Measurements from ENCODE around the gene RAB3GAP2.
"Not testable (repeated sequence)": the region's sequence is repeated elsewhere in the genome, so short reads cannot be mapped to it uniquely, and the experiment has no call there.

DNA sequence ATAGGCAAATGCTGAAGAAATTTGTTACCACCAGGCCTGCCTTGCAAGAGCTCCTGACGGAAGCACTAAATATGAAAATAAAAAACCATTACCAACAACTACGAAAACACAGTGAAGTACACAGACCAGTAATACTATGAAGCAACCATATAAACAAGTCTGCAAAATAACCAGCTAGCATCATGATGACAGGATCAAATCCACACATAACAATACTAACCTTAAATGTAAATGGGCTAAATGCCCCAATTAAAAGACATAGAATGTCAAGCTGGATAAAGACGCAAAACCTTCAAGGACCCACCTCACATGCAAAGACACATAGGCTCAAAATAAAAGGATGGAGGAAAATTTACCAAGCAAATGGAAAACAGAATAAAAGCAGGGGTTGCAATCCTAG is 16.1 kb downstream of the RAB3GAP2 start:
- not testable (repeated sequence) for TF ChIP-seq CTCF (IDR thresholded peaks at IDR 0.05 in 8 of 11, conservative IDR thresholded peaks at IDR 0.05 in 3 of 11); POLR2AphosphoS5 (IDR thresholded peaks at IDR 0.05); POLR2A (IDR thresholded peaks at IDR 0.05)

Measured in spleen (tissue), 7 donors.